HEK293T (cell line): ENCODE data around the gene PRKG1.

Source experiments
- CTCF ChIA-PET: fragments of 350-600 bp; formaldehyde crosslinking; extraction: SDS; loops from one replicate; lab custom pipeline; 2021; ENCODE audit warnings: antibody characterized with exemption, inconsistent platforms; lab: Yijun Ruan, JAX
- POLR2A ChIA-PET: fragments of 350-600 bp; formaldehyde crosslinking; extraction: SDS; loops from one replicate; lab custom pipeline; 2020; ENCODE audit warnings: antibody characterized with exemption, inconsistent platforms; lab: Yijun Ruan, JAX
- DNase-seq: peaks from one replicate; pipeline ENCODE4 v3.0.0; 2012; ENCODE audit warnings: mixed read lengths; ENCODE audit errors: extremely low spot score
- ARNT ChIP-seq: fragments of 450-650 bp; IDR thresholded peaks from 2 replicates; pipeline ENCODE4 v1.6.1; 2017; ENCODE audit warnings: mild to moderate bottlenecking
- BHLHE40 ChIP-seq: fragments of 450-650 bp; IDR thresholded peaks from 2 replicates; pipeline ENCODE4 v1.6.1; 2016; ENCODE audit warnings: mild to moderate bottlenecking, moderate library complexity, borderline replicate concordance
- CTBP1 ChIP-seq: fragments of 450-650 bp; IDR thresholded peaks from 2 replicates; pipeline ENCODE4 v1.6.1; 2016; ENCODE audit warnings: borderline replicate concordance
- ELF4 ChIP-seq: fragments of 450-650 bp; IDR thresholded peaks from 2 replicates; pipeline ENCODE4 v1.6.1; 2017; ENCODE audit warnings: antibody characterized with exemption
- FOXA1 ChIP-seq: fragments of 450-650 bp; IDR thresholded peaks from 2 replicates; pipeline ENCODE4 v1.6.1; 2016; ENCODE audit warnings: mild to moderate bottlenecking
- FOXK2 ChIP-seq: fragments of 450-650 bp; IDR thresholded peaks from 2 replicates; pipeline ENCODE4 v1.6.1; 2016; ENCODE audit warnings: mild to moderate bottlenecking
- FOXM1 ChIP-seq: fragments of 450-650 bp; IDR thresholded peaks from 2 replicates; pipeline ENCODE4 v1.6.1; 2017; ENCODE audit warnings: mild to moderate bottlenecking, borderline replicate concordance
- HDGF ChIP-seq: fragments of 450-650 bp; IDR thresholded peaks from 2 replicates; pipeline ENCODE4 v1.6.1; 2017; ENCODE audit warnings: antibody characterized with exemption, borderline replicate concordance
- L3MBTL2 ChIP-seq: fragments of 450-650 bp; conservative IDR thresholded peaks from 2 replicates; pipeline ENCODE4 v1.6.1; 2016; ENCODE audit warnings: mild to moderate bottlenecking
- LEF1 ChIP-seq: fragments of 450-650 bp; IDR thresholded peaks from 2 replicates; pipeline ENCODE4 v1.6.1; 2017; ENCODE audit warnings: mild to moderate bottlenecking, borderline replicate concordance
- NFRKB ChIP-seq: fragments of 450-650 bp; IDR thresholded peaks from 2 replicates; pipeline ENCODE4 v1.6.1; 2016; ENCODE audit warnings: mild to moderate bottlenecking, moderate library complexity
- PKNOX1 ChIP-seq: fragments of 450-650 bp; IDR thresholded peaks from 2 replicates; pipeline ENCODE4 v1.6.1; 2016
- SP1 ChIP-seq: fragments of 450-650 bp; IDR thresholded peaks from 2 replicates; pipeline ENCODE4 v1.6.1; 2017
- SUZ12 ChIP-seq: fragments of 450-650 bp; IDR thresholded peaks from 2 replicates; pipeline ENCODE4 v1.6.1; 2016; ENCODE audit warnings: mild to moderate bottlenecking
- TARDBP ChIP-seq: fragments of 450-650 bp; IDR thresholded peaks from 2 replicates; pipeline ENCODE4 v1.6.1; 2016
- ZNF384 ChIP-seq: fragments of 450-650 bp; IDR thresholded peaks from 2 replicates; pipeline ENCODE4 v1.6.1; 2016

PRKG1 gene

GRCh38 chr10:51617576-51618235 is 543.4 kb downstream of the PRKG1 start:
- no peak for DNase-seq
- TF ChIP-seq ZNF384, result no peak
- TF ChIP-seq CTBP1, result no peak
- no peak for TF ChIP-seq SUZ12
- no peak for TF ChIP-seq BHLHE40
- no peak for TF ChIP-seq FOXK2
- no peak for TF ChIP-seq PKNOX1
- TF ChIP-seq SP1, result no peak
- no peak for TF ChIP-seq HDGF
- TF ChIP-seq LEF1, result no peak
- TF ChIP-seq ARNT, result no peak
- TF ChIP-seq L3MBTL2, result no peak
- TF ChIP-seq ELF4, result no peak
- no peak for TF ChIP-seq FOXA1
- TF ChIP-seq TARDBP, result no peak
- TF ChIP-seq NFRKB, result no peak
- no peak for TF ChIP-seq FOXM1
- POLR2A ChIA-PET, result no interaction called here
- CTCF ChIA-PET, result interaction anchor here (0.7 kb wide), 2 partner anchors 15 to 80 kb away, joined by 3 read pairs; no protein-coding TSS in a partner anchor

DNA sequence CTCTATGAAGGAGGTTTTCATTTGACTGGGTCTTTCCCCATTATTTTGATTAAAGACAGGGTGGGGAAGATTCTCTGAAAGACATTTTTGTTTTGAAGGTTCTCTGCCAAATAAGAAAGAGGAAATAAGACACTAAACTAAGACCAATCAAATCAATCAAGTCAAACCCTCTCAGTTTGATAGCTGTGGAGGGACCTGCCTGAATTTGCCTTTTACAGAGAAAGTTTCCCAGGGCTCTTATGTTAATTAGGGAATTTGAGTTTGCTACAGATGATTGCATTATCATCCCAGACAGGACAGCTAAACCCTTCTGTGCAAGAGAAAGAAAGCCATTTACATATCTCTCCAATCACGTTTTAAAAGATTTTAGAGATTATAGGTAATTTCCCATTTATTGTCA is 545.1 kb downstream of the PRKG1 start:
- TF ChIP-seq PKNOX1 (no peak), NFRKB (no peak), FOXK2 (no peak), CTBP1 (no peak), ELF4 (no peak), FOXM1 (no peak), FOXA1 (no peak), SP1 (no peak)
- CTCF ChIA-PET, result no interaction called here
- no peak for DNase-seq
- POLR2A ChIA-PET, result no interaction called here

- TF ChIP-seq NFRKB, result no peak
- ChIA-PET CTCF (no interaction called here), POLR2A (no interaction called here)
- no peak for DNase-seq
Observed at GRCh38 chr10:51620131-51620530, 545.8 kb downstream of the PRKG1 start.

- CTCF ChIA-PET, result no interaction called here
- no peak for DNase-seq
- POLR2A ChIA-PET, result interaction anchor here (0.6 kb wide), 1 partner anchor 28 kb away, joined by 3 read pairs; no protein-coding TSS in a partner anchor
- TF ChIP-seq ELF4 (no peak), LEF1 (no peak), ZNF384 (no peak), SP1 (no peak), HDGF (no peak), BHLHE40 (no peak), SUZ12 (no peak), L3MBTL2 (no peak), PKNOX1 (no peak), FOXK2 (no peak), NFRKB (no peak), CTBP1 (no peak), ARNT (no peak), TARDBP (no peak)
Observed at GRCh38 chr10:51624013-51624412, 549.7 kb downstream of the PRKG1 start.

GRCh38 chr10:51629934-51630639 is 555.8 kb downstream of the PRKG1 start:
- no peak for DNase-seq
- POLR2A ChIA-PET, result no interaction called here
- CTCF ChIA-PET, result no interaction called here
- no peak for TF ChIP-seq FOXM1
- no peak for TF ChIP-seq TARDBP
- TF ChIP-seq NFRKB, result no peak
- no peak for TF ChIP-seq ELF4
- TF ChIP-seq HDGF, result no peak
- TF ChIP-seq L3MBTL2, result no peak
- TF ChIP-seq ZNF384, result no peak
- TF ChIP-seq SUZ12, result no peak
- no peak for TF ChIP-seq SP1
- no peak for TF ChIP-seq CTBP1
- no peak for TF ChIP-seq LEF1
- no peak for TF ChIP-seq FOXK2
- TF ChIP-seq PKNOX1, result no peak
- no peak for TF ChIP-seq BHLHE40
- TF ChIP-seq ARNT, result no peak
- TF ChIP-seq FOXA1, result no peak

DNA sequence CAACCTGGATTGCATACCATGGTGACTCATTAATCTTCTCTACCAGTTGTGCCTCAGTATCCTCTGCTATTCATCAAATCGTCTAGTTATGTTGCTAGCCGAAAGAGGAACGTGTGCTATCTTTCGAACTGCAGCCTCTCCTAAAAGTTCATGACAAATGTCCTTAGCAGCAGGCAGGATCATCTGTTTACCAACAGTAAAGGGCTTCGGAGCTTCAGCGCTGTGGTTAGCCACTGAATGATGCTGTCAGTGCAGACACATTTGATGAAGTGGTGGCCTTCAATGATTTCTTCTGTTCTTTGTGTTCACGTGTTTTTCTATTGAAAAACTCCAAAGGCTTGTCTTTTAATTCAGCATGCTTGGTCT is 556.3 kb downstream of the PRKG1 start:
- no peak for DNase-seq
- CTCF ChIA-PET, result no interaction called here
- TF ChIP-seq HDGF, result no peak
- no peak for TF ChIP-seq FOXA1
- POLR2A ChIA-PET, result no interaction called here
